Smooth muscle cell (in vitro differentiated cells): Measurements from ENCODE around the gene PAXIP1. TPM values are rescaled to one million over a fixed set of nuclear protein-coding genes. Genes with fewer than 3 reads are reported as not detected.

Experiments
- DNase-seq: peaks from one replicate; lab custom pipeline; 2025; ENCODE audit not compliant: unreplicated experiment; lab: John Stamatoyannopoulos, UW
- H2AFZ ChIP-seq: fragments of 200-600 bp; sonication (generic); 2 replicates; pipeline ENCODE4 v1.6.0; 2016; ENCODE audit warnings: antibody characterized with exemption, low read depth, mild to moderate bottlenecking
- H3F3A ChIP-seq: fragments of 200-600 bp; sonication (generic); 2 replicates; pipeline ENCODE4 v1.6.0; 2017; ENCODE audit warnings: antibody characterized with exemption, low read depth
- H3K27ac ChIP-seq: fragments of 200-600 bp; sonication (generic); 2 replicates; pipeline ENCODE4 v1.5.1; 2016; ENCODE audit warnings: low read depth, mild to moderate bottlenecking
- H3K27me3 ChIP-seq: fragments of 200-600 bp; sonication (generic); 2 replicates; pipeline ENCODE4 v1.6.1; 2016; ENCODE audit warnings: low read depth, mild to moderate bottlenecking
- H3K36me3 ChIP-seq: fragments of 200-600 bp; sonication (generic); 2 replicates; pipeline ENCODE4 v1.5.1; 2016; ENCODE audit warnings: low read depth
- H3K4me1 ChIP-seq: fragments of 200-600 bp; sonication (generic); 2 replicates; pipeline ENCODE4 v1.5.1; 2016; ENCODE audit warnings: low read depth
- H3K4me2 ChIP-seq: fragments of 200-600 bp; sonication (generic); 2 replicates; pipeline ENCODE4 v1.6.0; 2016; ENCODE audit warnings: mild to moderate bottlenecking
- H3K4me3 ChIP-seq: fragments of 200-600 bp; sonication (generic); 2 replicates; pipeline ENCODE4 v1.5.1; 2016; ENCODE audit warnings: mild to moderate bottlenecking
- H3K79me2 ChIP-seq: fragments of 200-600 bp; sonication (generic); 2 replicates; pipeline ENCODE4 v1.6.0; 2016; ENCODE audit warnings: low read depth, mild to moderate bottlenecking
- H3K9ac ChIP-seq: fragments of 200-600 bp; sonication (generic); 2 replicates; pipeline ENCODE4 v1.6.0; 2016; ENCODE audit warnings: low read depth
- H3K9me3 ChIP-seq: fragments of 200-600 bp; sonication (generic); replicated peaks from 2 replicates; pipeline ENCODE4 v1.5.1; 2016; ENCODE audit warnings: low read depth
- H4K20me1 ChIP-seq: fragments of 200-600 bp; sonication (generic); 2 replicates; pipeline ENCODE4 v1.6.0; 2016; ENCODE audit warnings: low read depth
- WGBS: methylation state at CpG from one replicate; pipeline ENCODE4 v1.1.7; 2016; ENCODE audit warnings: low lambda C conversion rate; 5-methylcytosine and 5-hydroxymethylcytosine counted together
- polyA plus RNA-seq: library from polyadenylated mRNA; unstranded; fragments of >200 nt; fragmentation: Nextera tagmentation; extraction: Ambion mirVana; gene quantifications from 2 replicates; pipeline ENCODE4 v1.2.1, GENCODE V29; 2016
- total RNA-seq: library from RNA; depleted of rRNA; stranded (reverse); fragments of >200 nt; gene quantifications from 2 replicates; pipeline ENCODE4 v1.2.3, GENCODE V29; 2014
- TF ChIP-seq, protein P1 (sequence below): fragments of 200-600 bp; sonication (generic); IDR thresholded peaks from 2 replicates; pipeline ENCODE4 v1.5.1; 2017; ENCODE audit warnings: borderline replicate concordance, mild to moderate bottlenecking, antibody characterized with exemption; ENCODE audit not compliant: insufficient read depth, poor library complexity, severe bottlenecking

The PAXIP1 gene
- total and polyA plus RNA-seq, 2 experiments from 2014 or later = 1.8 to 7.1 TPM

DNA sequence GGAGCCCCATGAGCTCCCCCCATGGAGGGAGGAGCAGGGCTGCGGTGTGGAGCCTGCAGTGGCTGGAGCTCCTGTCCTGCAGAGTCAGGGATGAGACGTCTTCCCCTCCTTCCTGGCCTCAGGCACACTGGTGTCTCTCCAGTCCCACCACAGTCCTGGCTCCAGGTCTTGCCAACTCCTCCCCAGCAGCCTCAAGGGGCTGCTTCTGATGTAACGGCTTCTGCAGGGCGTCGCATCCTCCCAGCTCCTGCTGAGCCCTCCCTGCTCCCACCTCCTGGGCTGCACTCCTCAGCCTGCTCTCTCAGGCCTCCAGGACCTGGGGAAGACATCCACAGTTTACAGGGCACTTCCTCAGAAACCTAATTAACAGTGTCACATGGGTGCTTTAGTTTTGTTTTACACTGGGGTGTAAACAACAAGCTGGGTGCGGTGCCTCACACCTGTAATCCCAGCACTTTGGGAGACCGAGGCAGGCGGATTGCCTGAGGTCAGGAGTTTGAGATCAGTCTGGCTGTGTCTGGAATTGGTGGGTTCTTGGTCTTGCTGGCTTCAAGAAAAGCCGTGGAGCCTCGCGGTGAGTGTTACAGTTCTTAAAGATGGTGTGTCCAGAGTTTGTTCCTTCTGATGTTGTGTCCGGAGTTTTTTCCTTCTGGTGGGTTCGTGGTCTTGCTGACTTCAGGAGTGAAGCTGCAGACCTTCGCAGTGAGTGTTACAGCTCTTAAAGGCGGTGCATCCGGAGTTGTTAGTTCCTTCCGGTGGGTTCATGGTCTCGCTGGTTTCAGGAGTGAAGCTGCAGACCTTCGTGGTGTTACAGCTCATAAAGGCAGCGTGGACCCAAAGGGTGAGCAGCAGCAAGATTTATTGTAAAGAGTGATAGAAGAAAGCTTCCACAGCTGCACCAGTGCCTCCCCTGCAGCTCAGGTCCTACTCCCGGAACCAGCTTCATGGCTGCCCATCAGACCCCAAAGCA is 95.0 kb downstream of the PAXIP1 start:
- Histone ChIP-seq H3K4me3 (no peak overlapping the region), H3K9me3 (no peaks in the 10 kb centered on the region), H2AFZ (no peak overlapping the region), H3K27me3 (no peaks in the 10 kb centered on the region), H3K4me1 (no peaks in the 10 kb centered on the region), H3K9ac (no peak overlapping the region), H3F3A (no peaks in the 10 kb centered on the region), H3K36me3 (no peaks in the 10 kb centered on the region), H3K27ac (no peak overlapping the region), H4K20me1 (no peaks in the 10 kb centered on the region), H3K4me2 (no peak overlapping the region), H3K79me2 (no peaks in the 10 kb centered on the region)
- TF ChIP-seq, protein P1, sequence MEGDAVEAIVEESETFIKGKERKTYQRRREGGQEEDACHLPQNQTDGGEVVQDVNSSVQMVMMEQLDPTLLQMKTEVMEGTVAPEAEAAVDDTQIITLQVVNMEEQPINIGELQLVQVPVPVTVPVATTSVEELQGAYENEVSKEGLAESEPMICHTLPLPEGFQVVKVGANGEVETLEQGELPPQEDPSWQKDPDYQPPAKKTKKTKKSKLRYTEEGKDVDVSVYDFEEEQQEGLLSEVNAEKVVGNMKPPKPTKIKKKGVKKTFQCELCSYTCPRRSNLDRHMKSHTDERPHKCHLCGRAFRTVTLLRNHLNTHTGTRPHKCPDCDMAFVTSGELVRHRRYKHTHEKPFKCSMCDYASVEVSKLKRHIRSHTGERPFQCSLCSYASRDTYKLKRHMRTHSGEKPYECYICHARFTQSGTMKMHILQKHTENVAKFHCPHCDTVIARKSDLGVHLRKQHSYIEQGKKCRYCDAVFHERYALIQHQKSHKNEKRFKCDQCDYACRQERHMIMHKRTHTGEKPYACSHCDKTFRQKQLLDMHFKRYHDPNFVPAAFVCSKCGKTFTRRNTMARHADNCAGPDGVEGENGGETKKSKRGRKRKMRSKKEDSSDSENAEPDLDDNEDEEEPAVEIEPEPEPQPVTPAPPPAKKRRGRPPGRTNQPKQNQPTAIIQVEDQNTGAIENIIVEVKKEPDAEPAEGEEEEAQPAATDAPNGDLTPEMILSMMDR = no peak
- WGBS = 92% methylated on average over 21 of the region's 21 CpGs
- no peak for DNase-seq

- no peaks in the 10 kb centered on the region for H3F3A ChIP-seq
- H3K79me2 ChIP-seq = no peaks in the 10 kb centered on the region
- no peaks in the 10 kb centered on the region for H3K9me3 ChIP-seq
- TF ChIP-seq, protein P1 = no peak
- no peak overlapping the region for H3K27ac ChIP-seq
- H2AFZ ChIP-seq = no peak overlapping the region
- DNase-seq = no peak
- no peak overlapping the region for H3K4me3 ChIP-seq
- H3K9ac ChIP-seq = no peak overlapping the region
- H3K27me3 ChIP-seq = no peaks in the 10 kb centered on the region
- H4K20me1 ChIP-seq = no peaks in the 10 kb centered on the region
- no peaks in the 10 kb centered on the region for H3K36me3 ChIP-seq
- 93% methylated on average over 38 of the region's 41 CpGs for WGBS
- no peaks in the 10 kb centered on the region for H3K4me1 ChIP-seq
- no peak overlapping the region for H3K4me2 ChIP-seq
Measured at GRCh38 chr7:154906736-154907355, 96.1 kb downstream of the PAXIP1 start.

DNA sequence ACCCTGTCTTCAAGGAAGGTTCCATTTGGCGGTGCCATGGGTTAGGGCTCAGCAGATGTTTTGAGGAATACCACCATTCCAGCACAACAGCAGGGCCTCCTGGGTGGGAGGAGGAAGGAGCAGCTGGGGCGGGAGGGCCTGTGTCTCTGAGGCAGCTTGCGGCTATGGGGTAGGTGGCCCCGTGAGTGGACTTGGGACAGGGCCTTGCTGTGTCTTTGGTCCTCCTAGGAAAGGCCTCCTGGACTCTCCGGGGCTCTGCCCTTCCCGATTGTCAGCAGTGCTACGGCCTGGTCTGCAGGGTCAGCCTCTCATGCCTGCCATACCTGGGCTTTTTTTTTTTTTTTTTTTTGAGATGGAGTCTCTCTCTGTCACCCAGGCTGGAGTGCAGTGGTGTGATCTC is 96.7 kb downstream of the PAXIP1 start:
- no peak overlapping the region for H3K4me3 ChIP-seq
- H3K27me3 ChIP-seq = no peaks in the 10 kb centered on the region
- H3K9me3 ChIP-seq = no peaks in the 10 kb centered on the region
- no peak overlapping the region for H3K27ac ChIP-seq
- H3K9ac ChIP-seq = no peak overlapping the region
- no peaks in the 10 kb centered on the region for H3K79me2 ChIP-seq
- TF ChIP-seq, protein P1 = no peak
- no peaks in the 10 kb centered on the region for H3K36me3 ChIP-seq
- H3F3A ChIP-seq = no peaks in the 10 kb centered on the region
- DNase-seq = no peak
- H2AFZ ChIP-seq = no peak overlapping the region
- 89% methylated on average over 7 of the region's 7 CpGs for WGBS
- H3K4me2 ChIP-seq = no peak overlapping the region
- no peaks in the 10 kb centered on the region for H3K4me1 ChIP-seq
- no peaks in the 10 kb centered on the region for H4K20me1 ChIP-seq
